ENCODE measurements around the gene FOXJ1. TPM values are rescaled to one million over a fixed set of nuclear protein-coding genes. Genes with fewer than 3 reads are reported as not detected.

The FOXJ1 gene
- total and polyA plus RNA-seq, 2 of the 8 experiments (the other 6 are each of a cell fraction or from before 2014, with no cell fraction given), result 4.7 to 5.4 TPM

DNA sequence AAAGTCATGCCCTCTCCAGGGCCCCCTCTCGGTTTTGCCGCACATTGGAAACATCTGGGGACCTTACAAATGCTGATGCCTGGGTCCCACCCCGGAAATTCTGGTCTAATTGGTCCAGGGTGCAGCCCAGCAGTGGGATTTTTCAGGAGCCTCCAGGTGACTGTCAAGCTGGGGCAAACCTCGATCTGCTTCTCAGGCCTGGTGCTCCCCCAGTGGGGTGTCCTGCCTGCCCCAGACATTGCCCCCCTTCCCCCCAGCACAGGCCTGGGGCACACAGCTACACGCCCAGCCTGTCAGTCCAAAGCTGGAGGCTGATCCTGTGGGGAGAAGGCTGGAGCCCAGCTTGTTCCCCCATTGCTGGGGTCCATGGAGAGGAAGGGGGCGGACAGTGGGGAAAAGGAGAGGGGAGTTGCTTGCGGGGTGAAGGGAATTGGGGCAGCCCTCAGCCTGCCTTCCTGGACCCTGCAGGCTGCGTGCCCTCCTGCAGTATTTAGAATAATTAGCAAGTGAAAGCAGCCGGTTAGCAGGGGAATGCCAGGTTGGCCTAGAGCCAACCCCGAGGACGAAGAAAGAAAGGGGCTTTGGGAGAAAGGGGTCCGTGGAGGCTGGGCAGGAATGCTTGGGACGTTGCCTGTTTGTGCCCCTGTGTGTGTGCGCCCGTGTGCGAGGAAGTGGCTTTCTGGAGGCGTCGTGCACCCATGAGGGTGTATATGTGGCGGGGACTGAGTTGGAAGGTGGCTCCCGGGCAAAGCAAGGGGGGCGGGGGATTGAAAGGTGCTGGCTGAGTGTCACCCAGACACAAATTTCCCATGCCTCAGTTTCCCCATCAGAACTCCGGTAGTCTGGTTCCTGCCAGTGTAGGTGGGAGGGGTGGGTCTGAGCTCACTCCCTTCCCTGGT, 5.9 kb downstream of the FOXJ1 start:
- no peaks in the 10 kb centered on the region for H3K36me3 ChIP-seq (ENCODE audit: control insufficient read depth in 2 of 4, insufficient read depth in 4 of 4, low read length in 3 of 4)
- H4K5ac ChIP-seq (ENCODE audit: insufficient read length, low read depth, low read length), result peak overlapping the region; percentile 40
- no peak overlapping the region for H2AFZ ChIP-seq (ENCODE audit: low read length)
- no peaks in the 10 kb centered on the region for H3K79me1 ChIP-seq (ENCODE audit: low read depth, low read length)
- no peaks in the 10 kb centered on the region for H3K79me2 ChIP-seq (ENCODE audit: control insufficient read depth in 1 of 2, insufficient read depth in 2 of 2, low read length in 2 of 2)
- peak overlapping the region; percentile 35 for H4K8ac ChIP-seq (ENCODE audit: extremely low read depth, insufficient read depth, low read length)
- ChIA-PET POLR2A (ENCODE audit: partially characterized antibody) (interaction anchor here (0.6 to 9.3 kb wide), 11 partner anchors 8 to 1090 kb away, joined by 3 to 70 read pairs (median 4); partner anchors contain the start of genes EXOC7 and FOXJ1), CTCF (ENCODE audit: partially characterized antibody) (interaction anchor here (0.7 to 41.5 kb wide), 16 partner anchors 15 to 632 kb away, joined by 3 to 778 read pairs (median 4); partner anchors contain the start of gene FOXJ1)
- peak overlapping the region; percentile 55 for H3K4ac ChIP-seq (replicated peaks; ENCODE audit: insufficient read length, low read depth, low read length)
- H3K56ac ChIP-seq (replicated peaks; ENCODE audit: insufficient read length, low read depth, low read length), result peak overlapping the region; percentile 56
- peak overlapping the region; percentile 98 for H3K18ac ChIP-seq (ENCODE audit: extremely low read depth, low read length)
- FAIRE-seq, result peak; percentile 84
- H2BK12ac ChIP-seq (ENCODE audit: low read depth, low read length), result peak overlapping the region; percentile 99; the same call in 1 of the 2 replicates
- peaks cover 18% of the 10 kb centered on the region; the same call in 1 of the 2 replicates for H3K23me2 ChIP-seq (ENCODE audit: low read depth, low read length)
- H3K4me2 ChIP-seq (ENCODE audit: insufficient read depth in 1 of 2, low read depth in 2 of 2, low read length in 2 of 2), result peak overlapping the region; percentile 79 to 97
- peak overlapping the region; percentile 54; the same call in 1 of the 2 replicates for H2AK5ac ChIP-seq (ENCODE audit: low read depth, low read length)
- peak overlapping the region; percentile 66; the same call in 1 of the 2 replicates for H3K27ac ChIP-seq (ENCODE audit: low read depth, low read length)
- no peak overlapping the region for H3K14ac ChIP-seq (ENCODE audit: insufficient read length)
- H2BK15ac ChIP-seq (ENCODE audit: low read length), result peak overlapping the region; percentile 98; the same call in 1 of the 2 replicates
- peak overlapping the region; percentile 98; the same call in 1 of the 2 replicates for H2BK5ac ChIP-seq (ENCODE audit: low read depth, low read length)
- H4K91ac ChIP-seq (replicated peaks; ENCODE audit: insufficient read length, low read length), result peak overlapping the region; percentile 97
- H3K4me3 ChIP-seq (ENCODE audit: extremely low read depth in 1 of 4, insufficient read depth in 2 of 4, low read depth in 3 of 4, low read length in 4 of 4), result peak overlapping the region in 3 of 4 experiments; percentile 7 to 71 (median 32); a peak in 6 of 8 replicates
- no peak overlapping the region for H3K23ac ChIP-seq (ENCODE audit: insufficient read length)
- H3K4me1 ChIP-seq (replicated peaks in 1 of 4; ENCODE audit: control insufficient read depth in 3 of 4, insufficient read depth in 4 of 4, low read length in 3 of 4), result peaks cover 17 to 84% (median 75%) of the 10 kb centered on the region in 4 experiments
- peak overlapping the region in 2 of 4 experiments; percentile 17 to 29; a peak in 3 of 7 replicates for H3K9ac ChIP-seq (replicated peaks in 1 of 4; ENCODE audit: extremely low read depth in 1 of 4, low read depth in 3 of 4, low read length in 3 of 4)
- peak overlapping the region; percentile 98 for H2BK20ac ChIP-seq (ENCODE audit: low read length)
- H4K20me1 ChIP-seq (replicated peaks in 1 of 2; ENCODE audit: control insufficient read depth in 1 of 2, insufficient read depth in 2 of 2, low read length in 2 of 2), result no peaks in the 10 kb centered on the region
- no peaks in the 10 kb centered on the region for H3K9me3 ChIP-seq (ENCODE audit: insufficient read depth in 2 of 2, low read depth in 1 of 2, low read length in 1 of 2)
- peak in 1 of 2 experiments; percentile 81 for DNase-seq (ENCODE audit: low read depth in 1 of 2, low spot score in 2 of 2)
- 3% methylated on average over 21 of the region's 22 CpGs; no CpG with 5 or more reads in 1 of the 2 experiments for WGBS, 2 experiments (ENCODE audit: extremely low coverage in 1 of 2, insufficient coverage in 1 of 2, insufficient read length in 1 of 2, insufficient replicate concordance in 2 of 2, low coverage in 1 of 2, low lambda C conversion rate in 2 of 2, missing lambda C conversion rate in 1 of 2)
- peak overlapping the region; percentile 77 for H2BK120ac ChIP-seq (replicated peaks; ENCODE audit: low read depth, low read length)
- H3K27me3 ChIP-seq (replicated peaks in 1 of 4; ENCODE audit: control insufficient read depth in 3 of 4, extremely low read depth in 1 of 4, insufficient read depth in 3 of 4, low read length in 3 of 4), result peaks cover 26 to 53% (median 41%) of the 10 kb centered on the region in 4 experiments
- TF ChIP-seq KDM4A (IDR thresholded peaks at IDR 0.05; ENCODE audit: low read depth, low read length, severe bottlenecking), result peak; percentile 20
- TF ChIP-seq CHD2 (IDR thresholded peaks at IDR 0.05; ENCODE audit: low read length), result no peak
- TF ChIP-seq TAF1 (IDR thresholded peaks at IDR 0.05; ENCODE audit: low read depth, low read length), result peak; percentile 36; the same call in 1 of the 2 replicates
- TF ChIP-seq GABPA (IDR thresholded peaks at IDR 0.05; ENCODE audit: borderline replicate concordance, insufficient read depth, low read length), result peak; percentile 23; the same call in 1 of the 2 replicates
- 0 out of 2 replicates have a peak, but pooled peaks have one; percentile 54 for TF ChIP-seq TCF12 (IDR thresholded peaks at IDR 0.05; ENCODE audit: low read depth, low read length)
- TF ChIP-seq RBBP5 (IDR thresholded peaks at IDR 0.05; ENCODE audit: borderline replicate concordance, low read depth, low read length), result peak; percentile 97
- 0 out of 2 replicates have a peak, but pooled peaks have one; percentile 28 for TF ChIP-seq ATF3 (IDR thresholded peaks at IDR 0.05; ENCODE audit: insufficient read depth, low read depth, low read length)

Measured in H1 (cell line).